Breast epithelium (tissue), 3 donors: Measurements from ENCODE around the gene SLC35F3.

Source experiments
- POLR2AphosphoS5 ChIP-seq, 3 donors: sonication (generic); formaldehyde crosslinking; IDR thresholded peaks; one replicate each; pipeline ENCODE4 v1.6.1; 2017; ENCODE audit warnings: antibody characterized with exemption in 3 of 3
- TF ChIP-seq, protein P1 (sequence below), 3 donors: fragments of 450-650 bp; IDR thresholded peaks; one replicate each; pipeline ENCODE4 v1.5.1; 2016 to 2017; ENCODE audit warnings: antibody characterized with exemption in 3 of 3, mild to moderate bottlenecking in 3 of 3, moderate library complexity in 3 of 3

DNA sequence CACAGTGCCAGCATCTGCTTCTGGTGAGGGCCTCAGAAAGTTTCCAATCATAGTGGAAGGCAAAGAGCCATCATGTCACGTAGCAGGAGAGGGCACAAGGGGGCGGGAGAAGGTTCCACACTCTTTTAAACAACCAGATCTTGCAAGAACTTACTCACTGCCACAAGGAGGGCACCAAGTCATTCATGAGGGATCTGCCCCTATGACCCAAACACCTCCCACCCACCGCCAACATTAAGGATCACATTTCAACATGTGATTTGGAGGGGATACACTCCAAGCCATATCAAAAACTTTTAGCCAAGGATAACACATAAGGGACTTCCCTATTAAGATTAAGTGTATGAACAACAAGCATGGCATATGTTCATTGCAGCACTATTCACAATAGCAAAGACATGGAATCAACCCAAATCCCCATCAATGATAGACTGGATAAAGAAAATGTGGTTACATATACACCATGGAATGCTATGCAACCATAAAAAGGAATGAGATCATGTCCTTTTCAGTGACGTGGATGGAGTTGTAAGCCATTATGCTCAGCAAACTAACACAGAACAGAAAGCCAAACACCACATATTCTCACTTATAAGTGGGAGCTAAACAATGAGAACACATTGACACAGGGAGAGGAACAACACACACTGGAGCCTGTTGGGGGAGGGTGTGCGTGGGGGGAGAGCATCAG is 19.9 kb upstream of the SLC35F3 start:
- TF ChIP-seq, protein P1, sequence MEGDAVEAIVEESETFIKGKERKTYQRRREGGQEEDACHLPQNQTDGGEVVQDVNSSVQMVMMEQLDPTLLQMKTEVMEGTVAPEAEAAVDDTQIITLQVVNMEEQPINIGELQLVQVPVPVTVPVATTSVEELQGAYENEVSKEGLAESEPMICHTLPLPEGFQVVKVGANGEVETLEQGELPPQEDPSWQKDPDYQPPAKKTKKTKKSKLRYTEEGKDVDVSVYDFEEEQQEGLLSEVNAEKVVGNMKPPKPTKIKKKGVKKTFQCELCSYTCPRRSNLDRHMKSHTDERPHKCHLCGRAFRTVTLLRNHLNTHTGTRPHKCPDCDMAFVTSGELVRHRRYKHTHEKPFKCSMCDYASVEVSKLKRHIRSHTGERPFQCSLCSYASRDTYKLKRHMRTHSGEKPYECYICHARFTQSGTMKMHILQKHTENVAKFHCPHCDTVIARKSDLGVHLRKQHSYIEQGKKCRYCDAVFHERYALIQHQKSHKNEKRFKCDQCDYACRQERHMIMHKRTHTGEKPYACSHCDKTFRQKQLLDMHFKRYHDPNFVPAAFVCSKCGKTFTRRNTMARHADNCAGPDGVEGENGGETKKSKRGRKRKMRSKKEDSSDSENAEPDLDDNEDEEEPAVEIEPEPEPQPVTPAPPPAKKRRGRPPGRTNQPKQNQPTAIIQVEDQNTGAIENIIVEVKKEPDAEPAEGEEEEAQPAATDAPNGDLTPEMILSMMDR (IDR thresholded peaks at IDR 0.05) = no peak
- no peak for TF ChIP-seq POLR2AphosphoS5 (IDR thresholded peaks at IDR 0.05)
